HFFc6 (cell line): ENCODE data around the gene PADI4. TPM values are rescaled to one million over a fixed set of nuclear protein-coding genes. Genes with fewer than 3 reads are reported as not detected.

ENCODE experiments used
- DNase-seq: peaks from one replicate; pipeline ENCODE4 v3.0.0-alpha.2; 2018
- H3K27ac Mint-ChIP-seq: 2 replicates; pipeline ENCODE4 v1.8.0; 2020; ENCODE audit warnings: mild to moderate bottlenecking, mixed read lengths
- H3K27me3 Mint-ChIP-seq: 2 replicates; pipeline ENCODE4 v1.8.0; 2021; ENCODE audit warnings: mild to moderate bottlenecking, moderate library complexity, mixed read lengths; ENCODE audit not compliant: insufficient read depth
- H3K36me3 Mint-ChIP-seq: 2 replicates; pipeline ENCODE4 v1.8.0; 2021; ENCODE audit warnings: low read depth, mixed read lengths
- H3K4me1 Mint-ChIP-seq: 2 replicates; pipeline ENCODE4 v1.8.0; 2020; ENCODE audit warnings: low read depth, mixed read lengths
- H3K4me3 Mint-ChIP-seq: 2 replicates; pipeline ENCODE4 v1.8.0; 2020; ENCODE audit warnings: mild to moderate bottlenecking, moderate library complexity, mixed read lengths
- H3K9me3 Mint-ChIP-seq: 2 replicates; pipeline ENCODE4 v1.8.0; 2020; ENCODE audit warnings: mild to moderate bottlenecking, mixed read lengths
- CTCF ChIP-seq: fragments of 200-600 bp; sonication (generic); IDR thresholded peaks from 2 replicates; pipeline ENCODE4 v1.5.0; 2021; ENCODE audit warnings: antibody characterized with exemption, mild to moderate bottlenecking
- total RNA-seq, 6 experiments: library from RNA; stranded (reverse); fragmentation: NEBNext Ultra II Directional; extraction: Animal tissue kit (Norgen Biotek cat#: 25700); gene quantifications; 2 replicates in 1 of 6; 3 replicates in 5 of 6; pipeline ENCODE4 v1.2.3, GENCODE V29; 2021

PADI4 gene
- total RNA-seq, 6 experiments from 2014 or later: not detected

- no peaks in the 10 kb centered on the region for H3K36me3 Mint-ChIP-seq
- TF ChIP-seq CTCF: no peak
- no peak overlapping the region for H3K4me3 Mint-ChIP-seq
- peaks cover 33% of the 10 kb centered on the region for H3K27me3 Mint-ChIP-seq
- peaks cover 9% of the 10 kb centered on the region for H3K4me1 Mint-ChIP-seq
- H3K27ac Mint-ChIP-seq: no peak overlapping the region
- no peaks in the 10 kb centered on the region for H3K9me3 Mint-ChIP-seq
- no peak for DNase-seq
Observed at GRCh38 chr1:17351598-17352324, 43.8 kb downstream of the PADI4 start.

- Mint-ChIP-seq H3K36me3 (no peaks in the 10 kb centered on the region), H3K27me3 (peaks cover 33% of the 10 kb centered on the region), H3K27ac (no peak overlapping the region), H3K4me3 (no peak overlapping the region), H3K9me3 (no peaks in the 10 kb centered on the region), H3K4me1 (peaks cover 9% of the 10 kb centered on the region)
- TF ChIP-seq CTCF: no peak
- no peak for DNase-seq
Observed at GRCh38 chr1:17352419-17352909, 44.5 kb downstream of the PADI4 start.

GRCh38 chr1:17355898-17356297, 47.9 kb downstream of the PADI4 start:
- DNase-seq: no peak
- Mint-ChIP-seq H3K4me3 (no peak overlapping the region), H3K36me3 (no peaks in the 10 kb centered on the region), H3K27me3 (peaks cover 39% of the 10 kb centered on the region), H3K4me1 (no peaks in the 10 kb centered on the region), H3K27ac (no peak overlapping the region), H3K9me3 (no peaks in the 10 kb centered on the region)
- no peak for TF ChIP-seq CTCF

GRCh38 chr1:17356387-17357026, 48.5 kb downstream of the PADI4 start:
- no peak for TF ChIP-seq CTCF
- Mint-ChIP-seq H3K9me3 (no peaks in the 10 kb centered on the region), H3K36me3 (no peaks in the 10 kb centered on the region), H3K27me3 (peaks cover 38% of the 10 kb centered on the region), H3K4me3 (no peak overlapping the region), H3K27ac (no peak overlapping the region), H3K4me1 (no peaks in the 10 kb centered on the region)
- no peak for DNase-seq

DNA sequence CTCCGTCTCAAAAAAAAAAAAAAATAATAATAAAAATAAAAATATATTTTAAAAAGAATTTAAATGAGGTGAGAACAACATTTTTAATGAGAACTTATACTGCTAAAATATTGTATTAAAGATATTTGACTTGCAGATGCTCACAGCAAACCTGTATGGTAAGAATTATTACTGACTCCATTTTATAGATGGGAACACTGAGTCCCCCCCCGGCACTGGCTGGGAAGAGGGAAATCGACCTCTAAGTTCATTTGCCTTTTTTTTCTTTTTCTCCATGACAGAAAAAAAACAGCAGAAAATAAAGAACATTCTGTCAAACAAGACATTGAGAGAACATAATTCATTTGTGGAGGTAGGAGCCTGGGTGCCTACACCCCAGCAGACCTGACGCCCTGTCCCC, 50.6 kb downstream of the PADI4 start:
- Mint-ChIP-seq H3K27me3 (peaks cover 23% of the 10 kb centered on the region), H3K27ac (no peak overlapping the region), H3K4me1 (no peaks in the 10 kb centered on the region), H3K4me3 (no peak overlapping the region), H3K36me3 (no peaks in the 10 kb centered on the region), H3K9me3 (0 out of 2 replicates have a peak, but pooled peaks cover under 1% of the 10 kb centered on the region)
- TF ChIP-seq CTCF: no peak
- DNase-seq: no peak
